GM12892 (cell line): ENCODE measurements around the gene GIPR.

ENCODE experiments used
- POLR2A ChIP-seq: IDR thresholded peaks from 2 replicates; pipeline ENCODE4 v1.6.1; 2011; ENCODE audit warnings: low read depth, low read length, control low read depth
- POLR2AphosphoS5 ChIP-seq: IDR thresholded peaks from 2 replicates; pipeline ENCODE4 v1.6.1; 2011; ENCODE audit warnings: low read depth, low read length, control low read depth
- TAF1 ChIP-seq: IDR thresholded peaks from 2 replicates; pipeline ENCODE4 v1.6.1; 2011; ENCODE audit warnings: low read depth, mild to moderate bottlenecking, control low read depth, low read length, borderline replicate concordance

GRCh38 chr19:45645068-45645630 is 22.9 kb upstream of the GIPR start:
- TF ChIP-seq POLR2AphosphoS5 (no peak), POLR2A (no peak), TAF1 (no peak)
